Measurements from ENCODE around the gene KCNAB1.
"Not testable (repeated sequence)": the region's sequence is repeated elsewhere in the genome, so short reads cannot be mapped to it uniquely, and the experiment has no call there.

Gene KCNAB1

DNA sequence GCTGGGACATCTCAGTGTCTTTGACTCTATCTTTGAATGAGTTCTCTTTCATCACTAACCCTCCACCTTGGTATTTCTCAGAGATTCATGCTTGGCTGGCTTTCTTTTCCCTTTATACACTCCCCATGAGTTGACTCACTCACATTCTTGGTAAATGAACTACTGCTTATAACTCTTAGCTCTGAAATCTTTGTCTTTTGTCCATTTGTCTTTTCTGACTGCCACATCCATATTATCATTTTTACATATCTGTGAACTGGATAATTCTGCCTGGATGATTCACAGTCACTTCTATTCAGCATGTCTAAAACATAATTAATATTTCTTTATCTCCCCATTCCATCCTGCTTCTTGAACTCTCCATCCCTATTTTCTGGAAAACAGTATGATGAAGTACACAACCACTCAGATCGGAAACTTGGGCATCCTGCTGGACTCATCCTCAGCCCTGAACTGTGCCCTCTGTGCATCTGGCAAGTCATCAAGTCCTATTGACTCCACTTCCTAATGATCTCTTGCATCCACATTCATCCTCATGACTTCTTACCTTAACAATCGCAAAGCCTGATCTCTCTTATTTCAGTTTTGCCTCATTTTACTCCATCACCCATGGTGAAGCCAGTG, 66.9 kb downstream of the KCNAB1 start:
- DNase-seq (ENCODE audit: low read depth), result peak; percentile 81
- no peak overlapping the region for H3K4me3 ChIP-seq (ENCODE audit: low read length)

DNA sequence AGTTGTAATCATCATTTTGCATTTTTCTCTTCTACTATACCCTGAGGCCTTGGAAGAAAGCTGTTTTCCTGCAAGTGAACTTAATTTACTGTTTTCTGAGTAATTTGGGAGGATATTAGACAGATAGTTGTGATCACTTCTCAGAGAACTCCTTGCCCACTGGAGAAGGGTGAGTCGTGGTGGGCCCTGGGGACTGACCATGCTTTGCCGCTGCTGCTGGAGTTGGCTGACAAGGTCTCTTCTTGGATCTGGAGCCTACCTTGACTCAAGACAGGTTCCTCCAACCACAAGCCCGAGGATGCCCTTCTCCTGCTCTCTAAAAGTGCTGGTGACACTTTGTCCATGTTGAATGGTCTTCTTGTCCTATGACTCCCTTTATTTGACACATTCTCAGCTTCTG, 68.4 kb downstream of the KCNAB1 start:
- no peak overlapping the region for H3K4me3 ChIP-seq (ENCODE audit: low read length)
- TF ChIP-seq, protein P1, sequence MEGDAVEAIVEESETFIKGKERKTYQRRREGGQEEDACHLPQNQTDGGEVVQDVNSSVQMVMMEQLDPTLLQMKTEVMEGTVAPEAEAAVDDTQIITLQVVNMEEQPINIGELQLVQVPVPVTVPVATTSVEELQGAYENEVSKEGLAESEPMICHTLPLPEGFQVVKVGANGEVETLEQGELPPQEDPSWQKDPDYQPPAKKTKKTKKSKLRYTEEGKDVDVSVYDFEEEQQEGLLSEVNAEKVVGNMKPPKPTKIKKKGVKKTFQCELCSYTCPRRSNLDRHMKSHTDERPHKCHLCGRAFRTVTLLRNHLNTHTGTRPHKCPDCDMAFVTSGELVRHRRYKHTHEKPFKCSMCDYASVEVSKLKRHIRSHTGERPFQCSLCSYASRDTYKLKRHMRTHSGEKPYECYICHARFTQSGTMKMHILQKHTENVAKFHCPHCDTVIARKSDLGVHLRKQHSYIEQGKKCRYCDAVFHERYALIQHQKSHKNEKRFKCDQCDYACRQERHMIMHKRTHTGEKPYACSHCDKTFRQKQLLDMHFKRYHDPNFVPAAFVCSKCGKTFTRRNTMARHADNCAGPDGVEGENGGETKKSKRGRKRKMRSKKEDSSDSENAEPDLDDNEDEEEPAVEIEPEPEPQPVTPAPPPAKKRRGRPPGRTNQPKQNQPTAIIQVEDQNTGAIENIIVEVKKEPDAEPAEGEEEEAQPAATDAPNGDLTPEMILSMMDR (IDR thresholded peaks at IDR 0.05; ENCODE audit: insufficient read depth, low read depth, low read length, missing control alignments), result no peak
- DNase-seq (ENCODE audit: low read depth), result no peak

More for the DNA sequence above, 66.9 kb downstream of the KCNAB1 start:
- TF ChIP-seq, protein P1 (IDR thresholded peaks at IDR 0.05; ENCODE audit: insufficient read depth, low read depth, low read length, missing control alignments), result no peak

DNA sequence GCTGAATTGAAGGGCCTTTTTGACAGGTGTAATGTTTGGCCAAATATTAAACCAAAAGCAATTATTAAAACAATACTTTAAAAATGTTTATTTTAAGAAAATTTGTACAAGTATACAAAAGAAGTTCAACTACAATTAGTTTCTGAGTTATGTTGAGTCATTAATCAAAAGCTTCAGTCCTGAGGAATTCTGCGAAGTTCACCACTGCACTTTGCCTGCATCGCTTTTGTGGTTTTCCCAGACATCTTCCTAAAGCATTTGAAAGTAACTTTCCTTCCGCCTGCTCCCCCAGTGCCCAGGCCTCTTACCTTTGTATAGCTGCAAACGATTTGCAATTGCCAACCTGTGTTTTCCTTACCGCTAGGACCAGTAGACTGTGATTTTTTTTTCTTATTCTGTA, 69.5 kb downstream of the KCNAB1 start:
- DNase-seq (ENCODE audit: low read depth), result no peak
- TF ChIP-seq, protein P1 (IDR thresholded peaks at IDR 0.05; ENCODE audit: insufficient read depth, low read depth, low read length, missing control alignments), result no peak
- H3K4me3 ChIP-seq (ENCODE audit: low read length), result no peak overlapping the region

DNA sequence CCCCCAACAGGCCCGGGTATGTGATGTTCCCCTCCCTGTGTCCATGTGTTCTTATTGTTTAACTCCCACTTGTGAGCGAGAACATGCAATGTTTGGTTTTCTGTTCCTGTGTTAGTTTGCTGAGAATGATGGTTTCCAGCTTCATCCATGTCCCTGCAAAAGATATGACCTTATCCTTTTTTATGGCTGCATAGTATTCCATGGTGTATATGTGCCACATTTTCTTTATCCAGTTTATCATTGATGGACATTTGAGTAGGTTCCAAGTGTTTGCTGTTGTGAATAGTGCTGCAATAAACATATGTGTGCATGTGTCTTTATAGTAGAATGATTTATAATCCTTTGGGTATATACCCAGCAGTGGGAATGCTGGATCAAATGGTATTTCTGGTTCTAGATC, 74.6 kb downstream of the KCNAB1 start:
- not testable (repeated sequence) for DNase-seq (ENCODE audit: low read depth); H3K4me3 ChIP-seq (ENCODE audit: low read length)

DNA sequence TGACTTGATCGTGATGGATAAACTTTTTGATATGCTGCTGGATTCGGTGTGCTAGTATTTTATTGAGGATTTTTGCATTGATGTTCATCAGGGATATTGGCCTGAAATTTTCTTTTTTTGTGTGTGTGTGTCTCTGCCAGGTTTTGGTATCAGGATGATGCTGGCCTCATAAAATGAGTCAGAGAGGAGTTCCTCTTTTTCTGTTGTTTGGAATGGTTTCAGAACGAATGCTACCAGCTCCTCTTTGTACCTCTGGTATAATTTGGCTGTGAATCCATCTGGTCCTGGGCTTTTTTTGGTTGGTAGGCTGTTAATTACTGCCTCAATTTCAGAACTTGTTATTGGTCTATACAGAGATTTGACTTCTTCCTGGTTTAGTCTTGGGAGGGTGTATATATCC, 76.8 kb downstream of the KCNAB1 start:
- H3K4me3 ChIP-seq (ENCODE audit: low read length); DNase-seq (ENCODE audit: low read depth): not testable (repeated sequence)

DNA sequence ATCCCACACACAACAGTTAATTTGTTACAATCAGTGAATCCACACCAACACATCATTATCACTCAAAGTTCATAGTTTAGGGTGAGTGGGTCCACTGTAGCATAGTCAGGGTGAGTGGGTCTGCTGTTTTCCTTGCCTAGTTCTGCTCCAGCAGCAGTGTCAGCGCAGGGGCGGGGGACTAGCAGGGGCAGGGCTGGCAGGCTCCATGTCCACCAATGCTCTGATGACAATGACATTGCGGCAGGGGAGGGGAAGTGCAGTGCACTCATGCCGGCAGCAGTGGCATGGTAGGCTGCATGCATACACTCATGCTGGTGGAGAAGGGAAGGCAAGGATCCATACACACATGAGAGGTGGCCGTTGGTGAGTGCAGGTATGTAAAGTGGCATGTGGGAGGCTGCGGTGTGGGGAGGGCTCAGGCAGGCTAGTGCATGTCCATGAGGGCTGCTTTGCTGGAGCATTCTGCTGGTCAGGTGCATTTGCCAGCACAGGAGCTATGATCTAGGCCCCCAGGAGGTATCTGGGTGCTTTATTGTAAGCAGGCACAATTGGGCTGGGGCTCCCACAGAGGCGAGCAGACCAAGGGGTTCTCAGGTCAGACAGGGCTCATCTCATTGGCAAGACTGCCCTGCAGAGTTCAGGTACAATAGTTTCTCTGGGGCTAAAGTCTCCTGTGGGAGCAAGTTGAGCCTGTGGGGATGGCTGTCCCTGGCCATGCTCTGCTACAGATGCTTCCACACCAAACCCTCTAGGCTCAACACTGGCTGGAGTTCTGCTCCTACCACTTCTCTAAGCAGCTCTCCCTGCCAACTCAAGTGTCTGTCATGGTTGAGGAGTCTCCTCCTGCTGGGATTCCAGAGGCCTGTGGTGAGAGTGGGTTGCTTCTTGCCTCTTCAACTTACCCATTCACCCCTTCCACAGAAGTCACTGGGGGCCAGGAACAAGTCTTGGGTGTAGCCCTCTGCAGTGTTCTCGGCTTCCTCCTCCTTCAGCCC, 81.3 kb downstream of the KCNAB1 start:
- TF ChIP-seq, protein P1 (IDR thresholded peaks at IDR 0.05; ENCODE audit: insufficient read depth, low read depth, low read length, missing control alignments), result no peak
- DNase-seq (ENCODE audit: low read depth), result peak; percentile 33
- no peak overlapping the region for H3K4me3 ChIP-seq (ENCODE audit: low read length)

DNA sequence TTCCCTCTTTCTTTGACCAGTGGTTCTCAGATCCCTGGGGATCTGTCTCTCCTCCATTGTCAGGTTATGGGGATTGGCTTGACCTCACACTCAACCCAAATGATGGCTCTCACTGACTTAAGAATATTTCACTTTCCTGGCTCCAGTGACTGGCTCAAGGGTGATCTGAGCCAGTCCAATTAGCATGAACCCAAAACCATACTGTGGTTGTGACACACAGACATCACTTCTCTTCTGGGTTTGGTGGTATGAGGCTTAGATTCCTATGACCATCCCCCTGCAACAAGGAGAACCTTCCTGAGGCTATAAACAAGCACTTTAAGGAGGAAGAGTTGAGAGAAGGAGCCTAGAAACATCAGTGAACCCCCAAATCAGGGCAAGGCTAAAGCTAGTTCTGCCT, 85.8 kb downstream of the KCNAB1 start:
- no peak overlapping the region for H3K4me3 ChIP-seq (ENCODE audit: low read length)
- no peak for DNase-seq (ENCODE audit: low read depth)
- TF ChIP-seq, protein P1 (IDR thresholded peaks at IDR 0.05; ENCODE audit: insufficient read depth, low read depth, low read length, missing control alignments), result no peak
